Measurements from ENCODE around the gene B3GAT1.

The B3GAT1 gene

GRCh38 chr11:134407923-134408322 lies 4.1 kb downstream of the B3GAT1 start:
- no peak for DNase-seq

- DNase-seq = no peak
Observed at GRCh38 chr11:134407321-134407828, 4.7 kb downstream of the B3GAT1 start.

- DNase-seq = no peak
Observed at GRCh38 chr11:134406264-134407185, 5.5 kb downstream of the B3GAT1 start.

GRCh38 chr11:134405841-134406240 lies 6.2 kb downstream of the B3GAT1 start:
- no peak for DNase-seq

- DNase-seq = no peak
Observed at GRCh38 chr11:134405436-134405835, 6.6 kb downstream of the B3GAT1 start.

GRCh38 chr11:134404575-134405341 lies 7.3 kb downstream of the B3GAT1 start:
- no peak for DNase-seq

- no peak for DNase-seq
Observed at GRCh38 chr11:134402910-134403309, 9.1 kb downstream of the B3GAT1 start.

- DNase-seq = no peak
Observed at GRCh38 chr11:134401825-134402809, 9.9 kb downstream of the B3GAT1 start.

- DNase-seq = no peak
Observed at GRCh38 chr11:134399996-134400395, 12.0 kb downstream of the B3GAT1 start.

- DNase-seq = no peak
Observed at GRCh38 chr11:134399293-134399654, 12.8 kb downstream of the B3GAT1 start.

GRCh38 chr11:134398644-134399292 lies 13.3 kb downstream of the B3GAT1 start:
- no peak for DNase-seq

- DNase-seq = no peak
Observed at GRCh38 chr11:134398079-134398444, 14.0 kb downstream of the B3GAT1 start.

GRCh38 chr11:134397304-134398078 lies 14.6 kb downstream of the B3GAT1 start:
- no peak for DNase-seq

- no peak for DNase-seq
Observed at GRCh38 chr11:134395002-134395401, 17.0 kb downstream of the B3GAT1 start.

- DNase-seq = no peak
Observed at GRCh38 chr11:134394311-134394710, 17.7 kb downstream of the B3GAT1 start.

- DNase-seq = no peak
Observed at GRCh38 chr11:134393638-134394037, 18.4 kb downstream of the B3GAT1 start.

GRCh38 chr11:134392953-134393615 lies 19.0 kb downstream of the B3GAT1 start:
- no peak for DNase-seq

- DNase-seq = no peak
Observed at GRCh38 chr11:134391656-134392055, 20.4 kb downstream of the B3GAT1 start.

- no peak for DNase-seq
Observed at GRCh38 chr11:134390706-134391569, 21.1 kb downstream of the B3GAT1 start.

Measured in activated T-cell treated with anti-CD3 and anti-CD28 coated beads for 4 hours (primary cell).